Activated CD4-positive, CD25-positive, alpha-beta regulatory T cell treated with anti-CD3 and anti-CD28 coated beads, Interleukin-2, amount 50 U/mL, for 24 hours (primary cell): ENCODE measurements around the gene RBM4B.
A peak's percentile ranks its signal among the peaks of the same experiment; 100 is the strongest.

Experiments used
- ATAC-seq, 2 donors: fragments of 150-1000 bp; cut with Tn5 transposase; one replicate each; pipeline ENCODE4 v1.10.0; 2021; ENCODE audit warnings: mild to moderate bottlenecking in 1 of 2, moderate library complexity in 1 of 2

The RBM4B gene

GRCh38 chr11:66706989-66707388, 29.3 kb upstream of the RBM4B start:
- ATAC-seq, result no peak

DNA sequence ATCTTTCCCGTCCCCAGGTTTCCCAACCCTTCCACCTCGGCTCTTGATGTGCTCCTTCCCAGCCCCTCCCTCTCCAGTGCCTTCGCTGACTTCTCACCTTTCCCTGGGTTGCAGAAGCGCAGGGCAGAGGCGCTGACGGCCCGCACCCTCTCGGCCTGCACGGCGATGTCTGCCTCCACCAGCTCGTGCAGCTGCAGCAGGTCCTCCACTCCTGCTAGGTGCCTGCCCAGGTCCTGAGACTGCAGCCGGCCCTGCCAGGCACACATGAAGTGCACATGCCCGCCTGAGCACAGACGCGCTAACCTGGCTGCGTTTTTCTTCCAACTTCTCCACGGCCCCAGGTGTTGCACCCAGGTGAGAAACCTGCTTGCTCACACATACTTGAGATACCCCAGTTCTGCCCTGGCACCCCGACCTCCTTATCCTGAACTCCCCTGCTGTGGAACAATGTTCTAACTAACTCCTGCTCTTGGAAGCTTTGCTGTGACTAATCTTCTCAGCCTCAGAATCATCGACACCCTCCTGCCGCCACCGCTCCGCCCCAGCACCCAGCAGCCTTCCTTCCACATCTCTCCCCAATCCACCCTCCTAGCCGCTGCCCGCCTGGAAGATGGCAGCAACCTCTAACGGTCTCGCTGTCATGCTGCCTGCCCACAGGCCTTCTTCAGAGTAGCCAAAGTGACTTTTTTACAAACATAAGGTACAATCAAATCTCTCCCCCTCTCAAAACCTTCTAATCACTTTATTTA, 28.1 kb upstream of the RBM4B start:
- no peak for ATAC-seq

DNA sequence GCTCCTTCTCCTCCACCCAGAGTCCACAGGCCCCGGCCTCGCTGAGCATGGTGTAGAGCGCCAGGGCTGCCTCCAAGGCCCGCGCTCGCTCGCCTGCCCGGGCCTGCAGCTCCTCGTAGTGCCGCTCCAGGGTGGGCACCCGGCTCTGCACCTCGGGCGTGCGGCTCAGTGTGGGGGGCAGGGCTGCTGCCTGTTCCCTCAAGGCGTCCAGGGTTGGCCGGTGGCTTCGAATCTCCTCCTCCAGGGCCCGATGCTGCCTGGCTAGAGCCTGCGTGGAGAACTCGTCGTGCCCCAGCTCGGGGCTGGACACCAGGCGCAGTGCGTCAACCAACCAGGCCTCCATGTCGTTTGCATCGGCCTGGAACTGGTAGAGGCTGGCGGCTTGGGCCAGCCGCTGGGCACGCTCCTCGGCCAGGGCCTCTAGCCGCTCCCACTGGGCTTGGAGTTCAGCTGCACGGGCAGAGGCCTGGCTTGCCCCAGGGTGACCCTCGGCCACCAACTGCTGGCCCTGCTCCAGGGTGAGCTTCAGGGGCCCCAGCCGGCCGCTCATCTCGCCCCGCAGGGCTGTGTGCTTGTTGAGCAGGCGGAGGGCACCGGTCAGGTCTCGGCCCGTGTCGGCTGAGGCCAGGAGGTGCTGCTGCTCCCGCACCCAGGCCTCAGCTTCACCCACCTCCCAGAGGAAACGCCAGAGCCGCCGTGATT, 27.1 kb upstream of the RBM4B start:
- ATAC-seq, result no peak

GRCh38 chr11:66701432-66702240, 23.9 kb upstream of the RBM4B start:
- no peak for ATAC-seq

GRCh38 chr11:66700742-66701141, 23.1 kb upstream of the RBM4B start:
- no peak for ATAC-seq

GRCh38 chr11:66700337-66700736, 22.6 kb upstream of the RBM4B start:
- ATAC-seq, result no peak

DNA sequence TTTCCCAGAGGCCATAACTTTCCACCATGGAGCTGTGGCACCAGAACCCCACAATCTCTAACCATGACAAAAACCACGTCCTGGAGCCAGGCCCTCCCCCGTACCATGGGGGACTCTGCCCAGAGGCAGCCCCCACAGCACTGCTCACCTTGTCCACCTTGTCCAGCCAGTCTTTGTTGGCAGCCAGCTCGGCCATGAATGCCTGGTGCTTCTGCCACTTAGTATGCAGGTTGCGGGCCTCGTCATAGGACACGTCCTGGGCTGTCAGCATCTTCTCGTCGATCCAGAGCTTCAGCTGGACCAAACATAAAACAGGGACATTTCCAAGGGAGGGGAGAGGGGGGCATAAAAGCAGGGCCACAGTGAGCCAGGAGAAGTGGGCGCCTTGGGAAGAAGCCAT, 20.8 kb upstream of the RBM4B start:
- no peak for ATAC-seq

DNA sequence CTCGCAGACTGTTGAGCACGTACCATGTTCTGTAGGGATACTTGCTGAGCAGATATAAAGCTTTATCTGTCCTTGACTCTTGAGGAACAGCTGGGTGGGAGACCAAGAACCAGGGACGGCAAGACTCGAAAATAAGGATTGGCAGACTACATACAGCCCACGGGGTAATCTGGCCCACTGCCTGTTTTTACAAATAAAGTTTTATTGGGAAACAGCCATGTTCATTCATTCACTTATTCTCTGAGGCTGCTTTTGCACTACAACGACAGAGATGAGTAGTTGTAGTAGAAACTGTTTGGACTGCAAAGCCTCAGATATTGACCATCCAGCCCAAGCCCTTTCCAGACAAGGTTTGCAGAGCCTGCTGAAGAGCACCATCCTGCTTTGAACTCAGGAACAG, 20.3 kb upstream of the RBM4B start:
- no peak for ATAC-seq

GRCh38 chr11:66696146-66696545, 18.5 kb upstream of the RBM4B start:
- no peak for ATAC-seq

- peak; percentile 74 to 86 for ATAC-seq
Observed at GRCh38 chr11:66694732-66695207, 17.1 kb upstream of the RBM4B start.

- ATAC-seq, result no peak
Observed at GRCh38 chr11:66694056-66694410, 16.3 kb upstream of the RBM4B start.

- ATAC-seq, result no peak
Observed at GRCh38 chr11:66693356-66694055, 15.8 kb upstream of the RBM4B start.

DNA sequence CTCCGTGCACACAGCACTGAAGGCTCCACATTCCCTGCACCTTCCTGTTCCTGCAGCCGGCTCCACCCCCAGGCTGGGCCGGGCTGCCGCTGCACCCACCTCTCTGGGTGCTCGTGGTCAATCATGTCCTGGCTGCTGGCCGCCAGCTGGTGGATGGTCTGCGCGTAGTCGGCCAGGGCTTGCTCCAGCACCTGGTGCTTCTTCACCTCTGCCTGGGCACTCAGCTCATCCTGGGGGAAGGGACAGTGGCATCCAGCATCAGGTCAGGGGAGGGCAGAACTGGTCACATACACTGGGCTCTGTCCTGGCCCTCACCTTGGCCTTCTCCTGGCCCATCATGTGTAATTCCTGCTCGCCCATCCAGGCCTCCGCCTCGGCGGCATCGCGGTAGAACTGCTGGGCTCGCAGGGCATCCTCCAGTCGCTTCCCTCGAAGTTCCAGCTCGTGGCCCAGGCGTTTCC, 15.2 kb upstream of the RBM4B start:
- no peak for ATAC-seq

DNA sequence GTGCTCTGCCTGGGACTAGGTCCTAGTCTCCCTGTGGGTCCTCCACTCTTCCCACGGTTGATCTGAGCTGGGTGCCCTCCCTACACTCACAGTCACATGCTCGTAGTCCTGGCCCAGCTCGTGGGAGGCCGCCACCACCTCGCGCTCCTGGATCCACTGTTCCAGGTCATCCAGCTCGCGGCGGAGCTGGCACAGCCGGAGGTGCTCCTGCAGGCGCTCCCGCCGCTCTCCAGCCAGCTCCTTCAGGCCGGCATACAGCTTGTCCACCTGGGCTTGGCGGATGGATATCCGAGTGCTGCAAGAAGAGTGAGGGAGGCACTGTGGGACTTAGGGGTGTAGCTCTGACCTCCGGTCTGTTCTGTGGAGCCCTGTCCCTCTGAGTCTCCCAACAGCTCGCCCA, 14.8 kb upstream of the RBM4B start:
- ATAC-seq, result no peak

- no peak for ATAC-seq
Observed at GRCh38 chr11:66691311-66691980, 13.8 kb upstream of the RBM4B start.

DNA sequence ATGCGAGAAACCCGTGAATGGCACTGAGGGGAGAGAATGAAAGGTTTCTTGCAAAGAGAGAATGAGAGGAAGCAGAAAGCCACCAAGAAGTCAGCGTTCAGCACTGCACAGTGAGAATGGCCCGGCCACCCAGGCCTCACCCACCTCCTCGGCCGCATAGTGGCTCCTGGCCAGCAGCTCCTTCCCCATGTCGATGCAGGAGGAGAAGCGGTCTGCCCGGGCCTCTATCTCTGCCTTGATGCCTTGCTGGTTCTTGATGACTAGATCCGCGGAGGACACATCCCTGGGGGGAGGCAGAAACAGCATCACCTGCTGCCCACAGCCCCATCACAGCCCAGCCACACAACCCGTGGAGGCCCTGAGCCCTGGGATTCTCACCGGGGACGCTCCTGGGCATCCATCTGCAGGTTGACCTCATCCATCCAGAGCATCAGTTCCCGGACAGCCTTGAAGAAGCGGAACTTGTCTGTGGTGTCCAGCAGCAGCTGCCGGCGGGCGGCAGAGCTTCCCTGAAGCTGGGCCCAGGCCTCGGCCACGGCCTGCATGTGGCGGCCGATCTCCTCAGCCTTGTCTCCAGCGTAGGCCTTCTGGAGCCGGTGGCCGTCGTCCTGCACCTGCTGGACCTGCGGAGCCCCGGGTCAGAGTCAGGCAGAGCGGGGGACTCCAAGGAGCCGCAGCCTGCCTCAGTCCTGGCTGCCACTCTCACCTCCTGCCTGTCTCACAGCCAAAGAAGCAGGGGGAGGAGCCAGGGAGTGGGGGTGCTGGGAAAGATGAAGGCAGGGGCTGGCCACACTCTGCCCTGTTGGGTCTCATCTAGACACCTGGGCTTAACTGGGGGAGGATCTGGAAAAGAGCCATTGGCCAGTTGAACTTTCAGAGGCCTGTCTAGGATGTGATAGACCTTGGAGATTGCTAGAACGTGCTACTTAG, 12.2 kb upstream of the RBM4B start:
- no peak for ATAC-seq

GRCh38 chr11:66688561-66689534, 11.2 kb upstream of the RBM4B start:
- ATAC-seq, result no peak

- no peak for ATAC-seq
Observed at GRCh38 chr11:66687831-66688281, 10.2 kb upstream of the RBM4B start.
